Ureter (tissue), 1 donor: Measurements from ENCODE around the gene PTPN3. TPM values are rescaled to one million over a fixed set of nuclear protein-coding genes. Genes with fewer than 3 reads are reported as not detected.

Experiments used
- DNase-seq: peaks from one replicate; pipeline ENCODE4 v3.0.0-alpha.2; 2020; ENCODE audit warnings: low spot score
- total RNA-seq: library from RNA; stranded (reverse); gene quantifications from one replicate; pipeline ENCODE4 v1.2.4, GENCODE V29; 2023
- donor health status: DM: yes; HTN: yes; CAD: no.

Gene PTPN3
- total RNA-seq, 1 donor from 2014 or later = 36.4 TPM

- no peak for DNase-seq
Observed at GRCh38 chr9:109504689-109505088, 6.6 kb upstream of the PTPN3 start.

DNA sequence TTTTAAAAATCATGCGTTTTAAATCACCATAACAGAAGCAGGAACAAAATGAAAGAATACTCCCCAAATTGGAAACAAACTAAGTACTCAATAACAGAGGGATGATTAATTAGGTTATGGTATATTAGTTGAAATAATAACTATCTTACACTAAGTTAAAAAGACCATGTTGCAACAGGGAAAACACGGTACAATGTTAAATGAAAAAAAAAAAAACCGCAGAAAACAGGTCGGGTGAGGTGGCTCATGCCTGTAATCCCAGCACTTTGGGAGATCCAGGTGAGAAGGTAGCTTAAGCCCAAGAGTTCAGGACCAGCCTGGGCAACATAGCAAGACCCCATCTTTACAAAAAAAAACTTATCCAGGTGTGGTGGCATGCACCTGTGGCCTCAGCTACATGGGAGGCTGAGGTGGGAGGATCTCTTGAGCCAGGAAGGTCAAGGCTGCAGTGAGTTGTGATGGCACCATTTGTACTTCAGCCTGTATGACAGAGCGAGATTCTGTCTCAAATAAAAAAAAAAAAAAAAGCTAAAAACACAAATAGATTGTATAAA lies 2.4 kb upstream of the PTPN3 start:
- no peak for DNase-seq

DNA sequence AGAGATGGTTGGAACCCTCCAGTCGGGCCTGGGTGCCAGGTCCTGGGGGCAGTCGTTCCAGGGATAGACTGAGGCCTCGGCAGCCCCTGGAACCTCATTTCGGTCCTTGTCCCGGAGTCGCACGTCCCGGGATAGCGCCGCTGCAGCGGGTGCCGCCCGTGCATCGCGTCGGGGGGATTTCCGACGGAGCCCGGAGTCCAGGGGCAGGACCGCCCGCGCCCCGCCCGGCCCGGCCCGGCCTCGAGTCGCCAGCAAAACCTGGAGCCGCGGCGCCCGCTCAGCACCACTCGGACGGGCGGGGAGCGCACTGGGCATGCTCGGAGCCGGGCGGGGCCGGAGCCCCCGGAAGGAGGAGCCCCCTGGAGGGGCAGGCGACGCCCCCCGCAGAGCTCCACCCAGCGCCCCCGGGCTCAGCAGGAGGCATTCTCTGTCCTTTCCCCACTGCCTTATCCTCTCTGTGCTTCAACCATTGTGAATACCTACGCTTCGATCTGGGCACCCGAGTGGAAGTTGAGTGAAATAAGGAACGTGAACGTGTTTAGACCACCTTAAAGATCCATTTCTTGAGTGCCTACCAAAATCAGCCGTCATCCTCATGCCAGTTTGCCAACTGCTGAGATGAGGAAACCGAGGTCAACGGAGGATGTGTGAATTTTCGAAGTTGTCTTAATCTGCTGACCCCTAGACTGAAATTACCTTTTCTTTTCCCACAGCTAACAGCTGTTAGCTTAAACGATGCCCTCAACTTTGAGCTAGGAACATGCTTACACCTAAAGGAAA lies 1.7 kb upstream of the PTPN3 start:
- DNase-seq = peak; percentile 66

DNA sequence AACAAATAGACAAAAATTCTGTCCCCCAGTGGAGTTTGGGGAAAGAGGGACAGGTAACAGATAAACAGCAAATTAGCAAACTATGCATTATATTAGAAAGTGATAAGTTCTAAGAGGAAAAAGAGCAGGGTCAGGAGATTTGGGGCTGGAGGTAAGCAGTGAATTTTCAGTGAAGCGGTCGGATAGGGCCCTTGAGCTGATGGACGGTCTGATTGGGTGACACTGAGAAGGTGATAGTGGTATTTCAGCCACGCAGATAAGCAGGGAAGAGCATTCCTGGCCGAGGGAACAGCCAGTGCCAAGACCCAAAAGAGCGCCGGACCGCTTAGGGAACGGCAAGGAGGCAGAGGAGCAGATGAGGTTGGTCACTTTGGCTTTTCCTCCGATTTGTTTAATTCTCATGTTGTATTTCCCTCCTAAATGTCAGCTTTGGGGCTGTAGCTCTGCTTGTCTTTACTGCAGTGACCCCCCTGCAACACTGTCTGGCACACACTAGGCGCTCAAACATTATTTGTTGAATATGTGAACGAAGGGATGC lies 1.1 kb upstream of the PTPN3 start:
- no peak for DNase-seq

- no peak for DNase-seq
Observed at GRCh38 chr9:109497226-109498153, 617 bp downstream of the PTPN3 start.

DNA sequence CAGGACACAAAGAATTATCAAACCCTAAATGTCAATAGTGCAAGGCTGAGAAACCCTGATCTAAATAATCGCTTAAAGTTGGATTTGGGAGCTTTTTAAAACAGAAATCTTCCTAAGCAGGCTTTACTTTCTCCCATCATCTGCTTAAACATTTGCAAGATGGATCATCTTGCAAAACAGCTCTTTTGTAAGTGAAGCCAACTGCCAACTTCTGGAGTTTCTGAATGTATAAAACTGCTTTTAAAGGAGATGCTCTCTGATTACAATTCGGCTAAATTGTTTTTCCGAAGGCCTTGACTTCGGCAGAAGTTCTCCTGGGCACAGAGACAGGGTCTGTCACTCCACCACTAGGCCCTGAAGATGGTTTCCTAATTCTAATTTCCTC lies 1.3 kb downstream of the PTPN3 start:
- no peak for DNase-seq

DNA sequence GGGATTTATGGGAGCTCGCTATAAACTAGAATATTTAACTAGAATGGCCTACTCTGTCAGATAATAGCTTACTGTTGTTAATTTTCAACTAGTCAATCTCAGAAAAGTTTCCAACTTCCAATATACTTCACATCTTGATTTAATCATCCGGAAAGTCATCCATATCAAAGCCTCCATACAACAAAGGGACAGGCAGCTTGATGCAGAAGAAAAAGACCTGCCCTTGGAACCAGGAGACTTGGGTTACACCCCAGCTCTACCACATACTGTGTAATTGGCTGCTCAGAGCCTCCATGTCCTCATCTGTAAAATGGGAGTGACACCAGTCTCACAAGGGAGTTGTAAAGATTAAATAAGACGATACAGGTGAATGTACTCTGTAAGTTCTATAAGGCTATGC lies 1.9 kb downstream of the PTPN3 start:
- DNase-seq = no peak

DNA sequence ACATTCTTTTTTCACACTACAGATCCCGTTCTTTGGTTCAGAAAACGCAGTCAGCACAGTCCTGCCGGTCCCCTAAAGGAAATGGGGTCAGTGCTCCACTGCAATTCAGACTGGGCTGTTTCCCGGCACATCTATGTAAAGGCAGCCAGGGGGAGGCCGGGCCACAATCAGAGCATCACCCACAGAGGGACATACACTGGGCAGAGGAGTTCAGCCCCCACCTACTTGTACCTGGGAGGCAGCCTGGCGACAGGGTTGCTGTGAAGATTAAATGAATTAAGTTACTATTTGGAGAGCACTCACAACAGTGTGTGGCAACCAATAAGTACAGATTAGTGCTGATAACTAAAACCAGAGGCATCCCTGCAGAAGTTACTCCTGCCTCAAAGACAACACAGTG lies 4.5 kb downstream of the PTPN3 start:
- DNase-seq = no peak

DNA sequence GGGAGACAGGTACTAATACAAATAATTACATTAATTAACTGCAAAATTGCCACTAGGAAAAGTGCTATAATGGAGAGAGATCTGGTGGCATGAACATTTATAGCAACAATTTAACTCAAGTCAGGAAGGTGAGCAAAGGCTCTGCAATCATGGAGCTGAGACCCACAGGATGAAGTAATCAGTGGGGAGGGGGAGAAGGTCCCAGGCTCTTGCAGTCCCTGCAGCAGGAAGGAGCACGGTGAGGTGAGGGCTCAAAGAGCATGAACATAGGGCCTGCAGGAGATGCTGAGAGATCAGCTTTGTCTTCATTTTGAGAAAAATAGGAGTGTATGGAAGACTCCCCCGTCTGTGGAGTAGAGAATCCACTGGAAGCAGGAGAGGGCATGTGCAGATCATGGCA lies 6.5 kb downstream of the PTPN3 start:
- no peak for DNase-seq

DNA sequence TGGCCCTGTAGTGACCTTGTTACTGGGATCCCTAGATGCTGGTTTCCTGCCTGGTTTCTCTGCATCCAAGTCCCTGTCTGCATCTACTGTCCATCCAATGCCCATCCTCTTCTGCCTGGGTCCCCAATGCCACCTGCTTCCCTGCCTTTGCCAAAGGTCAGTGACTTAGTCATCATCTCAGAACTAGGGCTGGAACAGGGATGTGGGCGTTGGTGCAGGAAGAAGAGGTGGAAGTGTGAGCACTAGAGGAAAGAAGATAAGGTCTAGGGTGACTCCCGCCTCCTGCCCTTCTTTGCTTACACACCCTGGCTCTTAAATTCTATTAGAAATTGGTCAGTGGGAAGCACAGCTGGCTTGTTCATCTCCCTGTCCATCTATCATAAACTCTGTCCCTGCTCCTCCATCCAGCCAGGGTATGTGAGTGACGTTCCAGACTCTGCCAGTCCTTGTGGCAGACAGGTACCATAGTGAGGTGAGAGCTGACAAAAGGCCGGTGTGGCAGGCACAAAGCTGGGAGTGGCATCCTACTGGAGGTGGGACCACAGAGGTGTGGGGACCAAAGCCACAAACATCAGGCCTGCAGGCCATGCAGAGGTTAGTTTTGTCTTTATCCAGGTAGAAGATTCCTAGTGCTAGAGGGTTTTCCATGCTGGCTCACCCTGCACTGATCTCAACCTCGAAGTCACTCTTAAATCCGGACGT lies 9.2 kb downstream of the PTPN3 start:
- no peak for DNase-seq

GRCh38 chr9:109488351-109488750 lies 9.8 kb downstream of the PTPN3 start:
- no peak for DNase-seq

GRCh38 chr9:109487247-109487646 lies 10.9 kb downstream of the PTPN3 start:
- DNase-seq = no peak

GRCh38 chr9:109483744-109484429 lies 14.2 kb downstream of the PTPN3 start:
- no peak for DNase-seq

GRCh38 chr9:109482391-109482916 lies 15.7 kb downstream of the PTPN3 start:
- no peak for DNase-seq

- no peak for DNase-seq
Observed at GRCh38 chr9:109481856-109482255, 16.3 kb downstream of the PTPN3 start.

- no peak for DNase-seq
Observed at GRCh38 chr9:109479822-109480221, 18.3 kb downstream of the PTPN3 start.

DNA sequence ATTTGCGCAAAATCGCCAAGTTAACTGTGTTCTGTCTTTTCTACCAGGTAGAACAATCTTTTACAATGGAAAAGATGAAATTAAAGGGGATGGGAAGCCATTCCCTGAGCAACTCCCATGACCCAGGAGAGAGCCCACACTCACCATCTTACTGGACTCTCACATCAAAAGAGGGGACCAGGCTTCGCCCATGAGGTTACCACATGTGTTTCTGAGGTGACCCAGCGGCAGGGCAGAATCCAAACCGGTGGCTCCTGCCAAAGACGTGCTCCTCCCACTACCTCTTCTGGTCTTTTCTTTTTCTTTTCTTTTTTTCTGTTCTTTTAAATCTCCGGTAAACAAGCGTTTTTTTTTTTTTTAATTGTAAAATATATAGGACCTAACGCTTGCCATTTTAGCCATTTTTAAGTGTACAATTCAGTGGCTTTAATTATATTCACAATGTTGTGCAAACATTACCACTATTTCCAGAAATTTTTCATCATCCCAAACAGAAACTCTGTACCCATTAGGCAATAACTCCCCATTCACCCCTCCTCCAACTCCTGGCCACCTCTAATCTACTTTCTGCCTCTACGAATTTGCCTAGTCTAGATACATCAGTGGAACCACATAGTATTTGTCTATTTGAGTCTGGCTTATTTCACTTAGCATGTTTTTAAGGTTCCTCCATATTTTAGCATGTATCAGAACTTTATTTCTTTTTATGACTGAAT lies 19.3 kb downstream of the PTPN3 start:
- no peak for DNase-seq

- no peak for DNase-seq
Observed at GRCh38 chr9:109478051-109478563, 20.0 kb downstream of the PTPN3 start.

- peak; percentile 80 for DNase-seq
Observed at GRCh38 chr9:109477258-109478050, 20.7 kb downstream of the PTPN3 start.
